ENCODE data around the gene DCXR. TPM values are rescaled to one million over a fixed set of nuclear protein-coding genes. Genes with fewer than 3 reads are reported as not detected.

DCXR gene
- total RNA-seq, 1 donor: 40.6 TPM

DNA sequence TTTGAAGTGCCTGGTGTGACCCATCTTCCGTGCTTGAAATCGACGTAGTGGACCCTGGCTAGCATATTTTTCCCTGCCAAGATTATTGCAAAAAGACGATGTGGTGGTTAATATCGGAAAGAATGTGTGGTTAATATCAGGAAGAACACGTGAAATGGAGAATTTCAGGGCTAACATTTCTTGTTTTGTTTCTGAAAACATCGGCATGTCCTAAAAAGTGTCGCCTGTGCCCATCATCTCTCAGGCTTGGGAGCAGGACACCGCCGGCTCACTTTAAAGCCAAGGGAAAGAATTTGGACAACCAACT is 345 bp upstream of the DCXR start:
- no peak for DNase-seq (ENCODE audit: low read depth)
- TF ChIP-seq, protein P1, sequence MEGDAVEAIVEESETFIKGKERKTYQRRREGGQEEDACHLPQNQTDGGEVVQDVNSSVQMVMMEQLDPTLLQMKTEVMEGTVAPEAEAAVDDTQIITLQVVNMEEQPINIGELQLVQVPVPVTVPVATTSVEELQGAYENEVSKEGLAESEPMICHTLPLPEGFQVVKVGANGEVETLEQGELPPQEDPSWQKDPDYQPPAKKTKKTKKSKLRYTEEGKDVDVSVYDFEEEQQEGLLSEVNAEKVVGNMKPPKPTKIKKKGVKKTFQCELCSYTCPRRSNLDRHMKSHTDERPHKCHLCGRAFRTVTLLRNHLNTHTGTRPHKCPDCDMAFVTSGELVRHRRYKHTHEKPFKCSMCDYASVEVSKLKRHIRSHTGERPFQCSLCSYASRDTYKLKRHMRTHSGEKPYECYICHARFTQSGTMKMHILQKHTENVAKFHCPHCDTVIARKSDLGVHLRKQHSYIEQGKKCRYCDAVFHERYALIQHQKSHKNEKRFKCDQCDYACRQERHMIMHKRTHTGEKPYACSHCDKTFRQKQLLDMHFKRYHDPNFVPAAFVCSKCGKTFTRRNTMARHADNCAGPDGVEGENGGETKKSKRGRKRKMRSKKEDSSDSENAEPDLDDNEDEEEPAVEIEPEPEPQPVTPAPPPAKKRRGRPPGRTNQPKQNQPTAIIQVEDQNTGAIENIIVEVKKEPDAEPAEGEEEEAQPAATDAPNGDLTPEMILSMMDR (IDR thresholded peaks at IDR 0.05; ENCODE audit: insufficient read depth, low read depth, low read length): no peak

DNA sequence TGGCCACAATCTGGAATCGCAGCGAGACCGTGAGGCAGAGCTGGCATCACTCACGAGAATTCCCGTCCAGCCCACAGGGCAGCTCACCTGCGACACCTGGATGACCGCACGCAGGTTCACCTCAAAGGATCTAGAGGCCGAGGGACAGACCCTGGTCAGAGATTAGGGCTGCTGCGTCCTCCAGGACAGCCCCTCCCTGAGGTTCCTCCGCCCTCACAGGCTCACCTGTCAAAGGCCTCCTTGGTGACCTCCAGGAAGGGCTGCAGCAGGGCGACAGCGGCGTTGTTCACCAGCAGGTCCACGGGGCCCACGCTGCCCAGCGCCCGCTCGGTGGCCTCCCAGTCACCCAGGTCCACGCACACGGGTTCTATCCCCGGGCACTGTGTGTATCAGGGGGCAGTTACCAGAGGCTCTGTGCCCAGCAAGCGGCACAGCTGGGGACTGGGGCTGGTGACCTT is 834 bp downstream of the DCXR start:
- H3K4me3 ChIP-seq (ENCODE audit: low read depth, low read length): peak overlapping the region; percentile 73
- DNase-seq (ENCODE audit: low read depth): no peak
- TF ChIP-seq, protein P1 (IDR thresholded peaks at IDR 0.05; ENCODE audit: insufficient read depth, low read depth, low read length): no peak

More for the DNA sequence above, 345 bp upstream of the DCXR start:
- peak overlapping the region; percentile 73 for H3K4me3 ChIP-seq (ENCODE audit: low read depth, low read length)

DNA sequence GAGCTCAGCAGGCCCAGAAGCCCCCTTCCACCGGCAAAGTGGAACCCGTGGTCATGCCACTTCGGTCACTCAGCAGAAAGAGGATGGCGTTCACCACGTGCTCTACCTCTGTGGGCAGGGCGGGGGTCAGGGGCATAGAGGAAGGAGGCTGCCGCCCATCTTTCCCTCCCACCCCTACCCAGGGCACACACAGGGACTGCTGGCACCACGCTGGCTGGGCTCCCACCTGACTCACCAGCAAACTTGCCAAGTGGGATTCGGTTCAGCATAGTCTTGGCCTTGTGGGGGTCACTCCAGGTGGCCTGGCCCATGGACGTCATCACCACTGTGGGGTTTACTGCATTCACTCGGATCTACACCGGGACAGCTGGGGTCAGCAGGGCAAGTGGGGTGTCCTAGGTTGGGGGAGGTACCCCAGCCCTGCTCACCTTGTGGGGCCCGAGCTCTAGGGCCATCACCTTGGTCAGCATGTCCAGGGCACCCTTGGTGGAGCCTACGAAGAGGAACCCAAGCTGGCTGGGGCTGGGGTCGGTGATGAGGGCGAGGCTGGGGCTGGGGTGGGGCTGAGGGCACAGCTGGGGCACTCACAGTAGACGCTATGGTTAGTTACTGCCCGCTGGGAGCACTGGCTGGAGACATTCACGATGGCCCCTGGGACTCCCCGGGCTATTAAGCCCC is 1.4 kb downstream of the DCXR start:
- TF ChIP-seq, protein P1 (IDR thresholded peaks at IDR 0.05; ENCODE audit: insufficient read depth, low read depth, low read length): no peak
- peak overlapping the region; percentile 73 for H3K4me3 ChIP-seq (ENCODE audit: low read depth, low read length)
- DNase-seq (ENCODE audit: low read depth): no peak

- no peak overlapping the region for H3K4me3 ChIP-seq (ENCODE audit: low read depth, low read length)
- TF ChIP-seq, protein P1 (IDR thresholded peaks at IDR 0.05; ENCODE audit: insufficient read depth, low read depth, low read length): no peak
- DNase-seq (ENCODE audit: low read depth): no peak
Measured at GRCh38 chr17:82035488-82035887, 2.0 kb downstream of the DCXR start.

GRCh38 chr17:82034371-82035011 is 3.0 kb downstream of the DCXR start:
- TF ChIP-seq, protein P1 (IDR thresholded peaks at IDR 0.05; ENCODE audit: insufficient read depth, low read depth, low read length): no peak
- no peak overlapping the region for H3K4me3 ChIP-seq (ENCODE audit: low read depth, low read length)
- no peak for DNase-seq (ENCODE audit: low read depth)

GRCh38 chr17:82033359-82034085 is 4.0 kb downstream of the DCXR start:
- DNase-seq (ENCODE audit: low read depth): no peak
- TF ChIP-seq, protein P1 (IDR thresholded peaks at IDR 0.05; ENCODE audit: insufficient read depth, low read depth, low read length): no peak
- no peak overlapping the region for H3K4me3 ChIP-seq (ENCODE audit: low read depth, low read length)

Measured in fibroblast of villous mesenchyme (primary cell).